Panc1 (cell line): Measurements from ENCODE around the gene SDC3.

Source experiments
- POLR2AphosphoS5 ChIP-seq: IDR thresholded peaks from 2 replicates; pipeline ENCODE4 v1.6.1; 2012; ENCODE audit warnings: mild to moderate bottlenecking, low read depth, low read length, moderate library complexity
- REST ChIP-seq, 2 experiments: IDR thresholded peaks; 2 replicates each; pipeline ENCODE4 v1.6.1; 2011 to 2012; ENCODE audit warnings: low read depth in 2 of 2, control low read depth in 1 of 2, low read length in 1 of 2, mild to moderate bottlenecking in 1 of 2, moderate library complexity in 1 of 2; ENCODE audit not compliant: insufficient read depth in 1 of 2
- TF ChIP-seq, protein P1 (sequence below): fragments of 450-650 bp; IDR thresholded peaks from 2 replicates; pipeline ENCODE4 v1.5.1; 2017; ENCODE audit warnings: mild to moderate bottlenecking

GRCh38 chr1:30878016-30878415, 30.5 kb downstream of the SDC3 start:
- TF ChIP-seq, protein P1, sequence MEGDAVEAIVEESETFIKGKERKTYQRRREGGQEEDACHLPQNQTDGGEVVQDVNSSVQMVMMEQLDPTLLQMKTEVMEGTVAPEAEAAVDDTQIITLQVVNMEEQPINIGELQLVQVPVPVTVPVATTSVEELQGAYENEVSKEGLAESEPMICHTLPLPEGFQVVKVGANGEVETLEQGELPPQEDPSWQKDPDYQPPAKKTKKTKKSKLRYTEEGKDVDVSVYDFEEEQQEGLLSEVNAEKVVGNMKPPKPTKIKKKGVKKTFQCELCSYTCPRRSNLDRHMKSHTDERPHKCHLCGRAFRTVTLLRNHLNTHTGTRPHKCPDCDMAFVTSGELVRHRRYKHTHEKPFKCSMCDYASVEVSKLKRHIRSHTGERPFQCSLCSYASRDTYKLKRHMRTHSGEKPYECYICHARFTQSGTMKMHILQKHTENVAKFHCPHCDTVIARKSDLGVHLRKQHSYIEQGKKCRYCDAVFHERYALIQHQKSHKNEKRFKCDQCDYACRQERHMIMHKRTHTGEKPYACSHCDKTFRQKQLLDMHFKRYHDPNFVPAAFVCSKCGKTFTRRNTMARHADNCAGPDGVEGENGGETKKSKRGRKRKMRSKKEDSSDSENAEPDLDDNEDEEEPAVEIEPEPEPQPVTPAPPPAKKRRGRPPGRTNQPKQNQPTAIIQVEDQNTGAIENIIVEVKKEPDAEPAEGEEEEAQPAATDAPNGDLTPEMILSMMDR = no peak
- TF ChIP-seq POLR2AphosphoS5 (no peak), REST (IDR thresholded peaks at IDR 0.05; ENCODE audit: insufficient read depth in 1 of 2, low read depth in 2 of 2, low read length in 1 of 2) (no peak)
